Mesodermal cell (in vitro differentiated cells): ENCODE measurements around the gene SPAG9.

Experiments
- H3K27ac ChIP-seq: 2 replicates; pipeline ENCODE4 v1.7.0; 2013; ENCODE audit warnings: mild to moderate bottlenecking, low read depth, low read length, moderate library complexity; ENCODE audit not compliant: severe bottlenecking
- H3K36me3 ChIP-seq: 2 replicates; pipeline ENCODE4 v1.7.1; 2013; ENCODE audit warnings: mild to moderate bottlenecking, low read length, moderate library complexity; ENCODE audit not compliant: control insufficient read depth, insufficient read depth
- H3K4me1 ChIP-seq: one replicate; pipeline ENCODE4 v1.7.1; 2013; ENCODE audit warnings: mild to moderate bottlenecking, low read length; ENCODE audit not compliant: insufficient read depth, control insufficient read depth, poor library complexity, severe bottlenecking
- H3K4me3 ChIP-seq: 2 replicates; pipeline ENCODE4 v1.7.0; 2013; ENCODE audit warnings: low read length, control low read depth, mild to moderate bottlenecking; ENCODE audit not compliant: insufficient read depth, poor library complexity, severe bottlenecking; ENCODE audit errors: extremely low read depth
- H3K9me3 ChIP-seq: 2 replicates; pipeline ENCODE4 v1.7.1; 2013; ENCODE audit warnings: mild to moderate bottlenecking, low read length, moderate library complexity; ENCODE audit not compliant: control insufficient read depth
- WGBS, 2 experiments: methylation state at CpG; one replicate each; pipeline ENCODE4 v1.1.5; 2013; ENCODE audit warnings: missing lambda C conversion rate in 2 of 2; ENCODE audit not compliant: insufficient coverage in 2 of 2; 5-methylcytosine and 5-hydroxymethylcytosine counted together

SPAG9 gene

DNA sequence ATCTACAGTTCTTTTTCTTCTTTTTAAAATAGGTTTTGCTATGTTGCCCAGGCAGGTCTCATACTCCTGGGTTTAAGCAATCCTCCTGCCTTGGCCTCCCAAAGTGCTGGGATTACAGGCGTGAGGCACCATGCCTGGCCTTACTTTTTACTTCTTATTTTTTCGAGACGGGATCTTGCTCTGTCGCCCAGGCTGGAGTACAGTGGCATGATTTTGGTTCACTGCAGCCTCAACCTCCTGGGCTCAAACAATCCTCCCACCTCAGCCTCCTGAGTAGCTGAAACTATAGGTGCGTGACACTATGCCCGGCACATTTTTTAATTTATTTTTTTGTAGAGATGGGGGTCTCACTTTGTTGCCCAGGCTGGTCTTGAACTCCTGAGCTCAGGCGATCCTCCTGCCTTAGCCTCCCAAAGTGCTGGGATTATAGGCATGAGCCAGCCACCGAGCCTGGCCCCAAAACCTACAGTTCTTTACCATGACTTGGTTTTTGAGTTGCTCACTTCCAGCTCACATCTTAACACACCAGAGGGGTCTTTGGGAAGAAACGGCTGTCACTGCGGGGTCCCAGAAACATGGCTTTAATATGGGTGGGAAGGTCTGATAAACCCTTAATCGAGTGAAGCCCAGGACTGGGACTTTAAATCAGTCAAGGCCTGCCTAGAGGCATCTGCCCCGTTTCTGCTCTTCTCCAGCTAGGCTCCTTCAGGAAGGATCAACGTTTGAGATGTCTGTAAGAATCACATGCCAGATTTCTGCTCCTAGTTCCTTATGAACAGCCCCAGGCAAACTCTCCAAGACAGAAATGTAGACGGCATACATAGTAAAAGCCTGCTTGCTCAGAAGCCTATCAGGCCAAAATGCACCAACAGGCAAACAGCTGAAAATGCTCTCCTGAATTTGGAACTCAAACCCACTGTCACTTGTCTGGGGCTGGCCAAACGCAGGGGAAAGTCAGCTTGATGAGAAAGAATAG is 162.8 kb downstream of the SPAG9 start:
- no peaks in the 10 kb centered on the region for H3K9me3 ChIP-seq
- no peak overlapping the region for H3K4me3 ChIP-seq
- H3K36me3 ChIP-seq, result peaks cover 16% of the 10 kb centered on the region
- H3K4me1 ChIP-seq, result peaks cover 28% of the 10 kb centered on the region
- no peak overlapping the region for H3K27ac ChIP-seq
- WGBS, 2 experiments, result 87 to 96% methylated on average over 10 to 12 of the region's 15 CpGs

DNA sequence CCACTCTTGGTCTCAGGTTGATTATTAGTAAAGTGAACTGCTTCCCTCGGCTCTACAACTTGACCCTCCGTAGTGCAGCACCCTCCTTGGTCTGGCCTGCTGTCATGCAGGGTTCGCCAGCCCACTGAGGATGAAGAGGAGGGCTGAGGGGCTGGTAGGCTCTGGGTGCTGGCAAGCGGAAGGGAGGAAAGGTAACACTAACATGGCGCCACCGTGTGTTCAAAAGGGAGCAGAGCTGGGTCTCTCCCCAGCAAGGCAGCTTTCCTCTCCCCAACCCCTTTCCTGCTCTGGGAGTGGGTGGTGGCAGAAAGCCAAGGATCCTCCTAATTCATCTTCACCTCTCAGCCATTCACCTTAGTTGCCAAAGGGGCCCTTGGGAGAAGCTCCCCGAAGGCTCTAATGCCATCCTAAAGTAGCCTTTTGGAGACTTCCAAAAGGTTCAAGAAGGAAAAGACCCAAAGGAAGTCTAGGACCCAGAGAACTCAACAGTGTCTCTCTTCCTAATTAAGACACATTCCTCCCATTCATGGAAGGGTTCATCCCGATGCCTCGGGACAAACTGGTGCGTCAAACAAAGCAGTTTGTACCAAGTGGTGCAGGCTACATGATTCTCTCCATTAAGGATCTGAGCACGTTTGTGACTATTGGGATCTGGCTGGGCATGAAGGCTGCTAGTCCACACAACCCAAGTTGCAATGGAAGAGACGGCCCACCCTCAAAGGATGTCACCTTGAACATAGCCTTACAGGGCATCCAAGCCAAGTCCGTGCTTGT is 163.7 kb downstream of the SPAG9 start:
- Histone ChIP-seq H3K4me1 (peaks cover 28% of the 10 kb centered on the region), H3K36me3 (peaks cover 11% of the 10 kb centered on the region), H3K9me3 (no peaks in the 10 kb centered on the region), H3K4me3 (no peak overlapping the region), H3K27ac (no peak overlapping the region)
- 43 to 59% methylated on average over 7 of the region's 13 CpGs for WGBS, 2 experiments

GRCh38 chr17:50956409-50956749 is 164.3 kb downstream of the SPAG9 start:
- H3K27ac ChIP-seq, result no peak overlapping the region
- H3K4me1 ChIP-seq, result peaks cover 28% of the 10 kb centered on the region
- no peaks in the 10 kb centered on the region for H3K9me3 ChIP-seq
- 89 to 91% methylated on average over 3 to 4 of the region's 4 CpGs for WGBS, 2 experiments
- peaks cover 11% of the 10 kb centered on the region for H3K36me3 ChIP-seq
- no peak overlapping the region for H3K4me3 ChIP-seq

DNA sequence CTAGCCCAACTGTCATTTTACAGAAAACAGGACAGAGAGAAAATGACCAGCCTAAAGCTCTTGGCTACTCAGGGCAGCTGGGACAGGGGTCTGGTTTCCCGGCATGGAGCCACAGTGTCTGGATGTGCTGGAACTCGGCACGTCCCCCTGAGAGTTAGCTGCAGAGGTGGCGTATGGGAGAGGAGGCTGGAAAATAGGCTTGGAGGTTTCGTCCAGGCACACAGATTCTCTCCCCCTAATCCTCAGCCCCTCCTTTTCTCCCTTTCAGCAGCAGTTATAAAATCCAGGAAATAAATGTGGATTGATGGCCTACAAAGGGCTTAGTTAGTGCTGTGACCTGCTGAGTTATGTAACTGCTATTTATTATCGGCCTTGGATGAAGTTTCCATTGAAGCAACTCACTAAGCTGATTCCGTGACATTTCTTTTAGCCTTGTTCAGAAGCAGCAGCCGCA is 165.0 kb downstream of the SPAG9 start:
- 82 to 99% methylated on average over 5 to 6 of the region's 8 CpGs for WGBS, 2 experiments
- H3K27ac ChIP-seq, result peak overlapping the region; percentile 23

DNA sequence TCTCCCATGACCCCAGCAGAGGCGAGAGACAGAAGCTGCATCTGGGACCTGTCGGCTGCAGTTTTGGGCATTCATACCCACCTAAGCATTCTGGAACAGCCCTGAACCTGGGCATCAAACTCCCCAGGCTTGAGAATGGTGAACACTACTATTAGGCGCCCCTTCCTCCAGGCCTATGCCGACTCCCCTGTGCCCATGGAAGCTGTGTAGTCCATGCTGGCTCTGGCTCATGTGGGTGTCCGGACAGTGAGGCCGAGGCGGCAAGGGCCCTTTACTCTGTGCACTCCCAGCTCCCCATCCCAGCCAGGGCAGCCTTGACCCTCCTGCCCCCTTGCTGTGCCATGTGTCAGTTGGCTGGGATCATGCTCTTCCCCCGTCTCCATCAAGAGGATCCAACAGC is 165.5 kb downstream of the SPAG9 start:
- 86 to 100% methylated on average over 8 of the region's 8 CpGs for WGBS, 2 experiments
- Histone ChIP-seq H3K4me3 (no peak overlapping the region), H3K4me1 (peaks cover 37% of the 10 kb centered on the region), H3K36me3 (peaks cover 3% of the 10 kb centered on the region), H3K9me3 (no peaks in the 10 kb centered on the region), H3K27ac (peak overlapping the region; percentile 52)

More for the DNA sequence above, 165.0 kb downstream of the SPAG9 start:
- no peak overlapping the region for H3K4me3 ChIP-seq
- H3K36me3 ChIP-seq, result peaks cover 8% of the 10 kb centered on the region
- peaks cover 32% of the 10 kb centered on the region for H3K4me1 ChIP-seq
- H3K9me3 ChIP-seq, result no peaks in the 10 kb centered on the region

DNA sequence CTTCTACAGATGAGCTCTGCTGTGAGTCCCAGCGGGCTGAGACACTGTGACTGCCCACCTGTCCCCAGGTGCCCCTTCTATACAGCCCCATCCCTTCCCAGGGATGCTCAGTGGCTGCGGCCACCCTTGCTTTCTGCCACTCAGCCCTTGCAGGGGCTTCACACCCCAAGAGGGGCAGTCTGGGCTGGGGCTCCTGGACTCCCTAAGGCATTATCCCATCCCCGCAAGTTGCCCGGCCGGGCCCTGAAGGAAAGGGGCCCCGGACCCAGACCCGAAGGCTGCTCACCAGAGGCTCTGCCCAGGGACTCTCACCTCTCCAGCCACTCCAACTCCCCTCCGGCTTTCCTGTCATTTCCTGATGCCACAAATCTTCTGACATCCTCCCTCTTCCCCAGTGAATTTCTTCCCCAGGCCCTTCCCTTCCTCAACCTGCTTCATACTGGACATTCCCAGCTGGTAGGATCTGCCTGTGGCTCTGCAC is 166.0 kb downstream of the SPAG9 start:
- H3K9me3 ChIP-seq, result no peaks in the 10 kb centered on the region
- H3K4me3 ChIP-seq, result no peak overlapping the region
- 83 to 91% methylated on average over 6 to 8 of the region's 8 CpGs for WGBS, 2 experiments
- peaks cover 42% of the 10 kb centered on the region for H3K4me1 ChIP-seq
- peak overlapping the region; percentile 52 for H3K27ac ChIP-seq
- H3K36me3 ChIP-seq, result no peaks in the 10 kb centered on the region

DNA sequence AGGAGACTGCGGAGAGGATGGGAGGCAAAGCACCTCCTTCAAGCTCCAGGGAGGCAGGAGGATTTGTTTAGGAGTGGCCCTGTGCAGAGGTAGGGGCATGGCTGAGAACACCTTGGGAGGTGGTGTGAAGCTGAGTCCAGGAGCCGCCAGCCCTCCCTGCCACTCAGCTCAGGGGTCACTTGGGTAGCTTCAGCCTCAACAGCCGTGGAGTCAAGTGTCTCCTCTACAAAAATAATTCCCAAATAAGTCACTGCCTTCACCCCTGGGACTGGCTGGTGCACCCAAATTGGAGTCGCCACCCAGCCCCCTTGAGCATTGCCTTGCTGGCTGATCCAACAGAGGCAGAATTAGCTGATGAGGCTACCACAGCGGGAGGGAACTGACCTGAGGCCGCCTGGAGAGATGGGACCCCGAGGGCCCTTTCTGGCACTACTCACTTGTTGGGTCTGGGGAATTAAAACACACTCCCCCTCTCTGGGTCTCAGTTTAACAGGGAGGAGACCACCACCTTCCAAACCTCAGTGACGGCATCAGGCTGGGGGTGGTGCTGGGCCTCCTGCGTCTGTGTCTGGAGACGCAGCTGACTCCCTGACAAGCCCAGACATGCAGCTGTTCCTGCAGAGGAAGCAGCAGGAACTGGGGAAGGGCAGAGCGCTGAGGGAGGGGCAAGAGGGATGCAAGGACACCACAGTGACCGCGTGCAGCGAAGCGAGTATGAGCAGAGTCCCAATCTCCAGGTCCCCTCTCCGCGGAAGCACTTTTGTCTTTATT is 166.7 kb downstream of the SPAG9 start:
- Histone ChIP-seq H3K27ac (peak overlapping the region; percentile 52), H3K4me3 (peak overlapping the region; percentile 8), H3K4me1 (peaks cover 49% of the 10 kb centered on the region), H3K36me3 (no peaks in the 10 kb centered on the region), H3K9me3 (no peaks in the 10 kb centered on the region)
- WGBS, 2 experiments, result 21 to 24% methylated on average over 10 to 12 of the region's 17 CpGs

- H3K9me3 ChIP-seq, result no peaks in the 10 kb centered on the region
- H3K4me3 ChIP-seq, result no peak overlapping the region
- 92 to 100% methylated on average over 1 to 2 of the region's 5 CpGs for WGBS, 2 experiments
- H3K36me3 ChIP-seq, result no peaks in the 10 kb centered on the region
- no peak overlapping the region for H3K27ac ChIP-seq
- H3K4me1 ChIP-seq, result peaks cover 54% of the 10 kb centered on the region
Observed at GRCh38 chr17:50953518-50953830, 167.2 kb downstream of the SPAG9 start.

DNA sequence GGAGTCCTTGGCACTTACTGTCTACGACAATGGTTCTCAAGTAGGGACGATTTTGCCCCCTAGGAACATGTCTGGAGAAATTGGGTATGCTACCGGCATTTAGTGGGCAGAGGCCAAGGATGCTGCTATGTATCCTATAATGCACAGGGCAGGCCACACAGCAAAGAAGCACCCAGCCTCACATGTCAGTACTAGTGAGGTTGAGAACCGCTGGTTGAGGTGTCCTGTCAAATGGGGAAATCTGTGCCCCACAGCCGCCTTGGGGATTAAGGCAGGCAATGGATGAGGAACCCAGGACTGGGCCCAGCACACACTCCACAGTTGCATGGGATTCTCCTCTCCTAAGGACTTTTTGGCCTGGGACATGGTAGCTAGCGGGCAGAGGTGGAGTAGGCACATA is 167.8 kb downstream of the SPAG9 start:
- Histone ChIP-seq H3K27ac (no peak overlapping the region), H3K36me3 (no peaks in the 10 kb centered on the region), H3K4me3 (no peak overlapping the region), H3K4me1 (peaks cover 58% of the 10 kb centered on the region), H3K9me3 (no peaks in the 10 kb centered on the region)
- WGBS, 2 experiments, result 88 to 96% methylated on average over 5 to 6 of the region's 6 CpGs

DNA sequence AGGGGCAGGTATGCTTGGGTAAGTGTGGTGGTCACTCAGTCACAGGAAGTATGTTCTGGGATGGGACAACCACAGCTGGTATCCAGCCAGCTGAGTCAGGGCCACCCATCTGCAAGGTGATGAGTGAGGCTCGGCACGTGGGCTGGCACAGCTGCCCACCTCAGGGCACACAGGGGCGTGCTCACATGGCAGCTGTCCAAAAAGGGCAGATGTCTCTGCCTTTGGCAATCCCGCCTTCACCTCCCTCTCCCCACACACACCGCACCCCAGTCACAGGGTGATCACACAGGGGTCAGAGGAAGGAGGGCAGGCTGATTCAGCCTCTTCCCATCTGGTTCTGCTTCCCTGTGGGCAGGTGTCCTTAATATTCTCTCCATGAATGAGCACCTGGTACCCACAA is 168.7 kb downstream of the SPAG9 start:
- Histone ChIP-seq H3K4me3 (no peak overlapping the region), H3K36me3 (no peaks in the 10 kb centered on the region), H3K27ac (no peak overlapping the region), H3K4me1 (peaks cover 58% of the 10 kb centered on the region), H3K9me3 (no peaks in the 10 kb centered on the region)
- 81 to 100% methylated on average over 3 to 5 of the region's 5 CpGs for WGBS, 2 experiments
